Activated B cell treated with CpG ODN at 0.5 μM for 24 hours (primary cell): ENCODE data around the gene PARVB. TPM values are rescaled to one million over a fixed set of nuclear protein-coding genes. Genes with fewer than 3 reads are reported as not detected.
A peak's percentile ranks its signal among the peaks of the same experiment; 100 is the strongest.

Experiments used
- ATAC-seq: fragments of 200-7000 bp; cut with Tn5 transposase; one replicate; pipeline ENCODE4 v1.10.0; 2021; ENCODE audit warnings: low read depth, mild to moderate bottlenecking, moderate library complexity
- CTCF ChIA-PET: fragments of 350-600 bp; sonication (Branson Sonifier 250); formaldehyde crosslinking; loops from one replicate; lab custom pipeline; 2021; ENCODE audit warnings: antibody characterized with exemption; lab: Charles Lee
- POLR2A ChIA-PET: fragments of 350-600 bp; sonication (Branson Sonifier 250); formaldehyde crosslinking; loops from one replicate; lab custom pipeline; 2021; ENCODE audit warnings: antibody characterized with exemption; lab: Charles Lee
- DNase-seq: peaks from one replicate; pipeline ENCODE4 v3.0.0; 2022
- H3K27ac Mint-ChIP-seq: one replicate; pipeline ENCODE4 v1.8.0; 2020; ENCODE audit warnings: mixed read lengths
- H3K27me3 Mint-ChIP-seq: one replicate; pipeline ENCODE4 v1.8.0; 2021; ENCODE audit warnings: mixed read lengths
- H3K36me3 Mint-ChIP-seq: one replicate; pipeline ENCODE4 v1.8.0; 2021; ENCODE audit warnings: low read depth, mixed read lengths
- H3K4me1 Mint-ChIP-seq: one replicate; pipeline ENCODE4 v1.8.0; 2021; ENCODE audit warnings: mixed read lengths
- H3K4me3 Mint-ChIP-seq: one replicate; pipeline ENCODE4 v1.8.0; 2020; ENCODE audit warnings: mild to moderate bottlenecking, mixed read lengths
- H3K9me3 Mint-ChIP-seq: one replicate; pipeline ENCODE4 v1.8.0; 2020; ENCODE audit warnings: mixed read lengths
- CTCF ChIP-seq: fragments of 200-600 bp; IDR thresholded peaks from one replicate; pipeline ENCODE4 v1.8.0; 2022; ENCODE audit warnings: antibody characterized with exemption, mild to moderate bottlenecking
- intact Hi-C: fragments of 100-400 bp; cut with micrococcal nuclease; formaldehyde crosslinking; loops from one replicate; pipeline ENCODE4 v1.15.1; 2024
- total RNA-seq: library from RNA; stranded (reverse); gene quantifications from 2 replicates; pipeline ENCODE4 v1.2.3, GENCODE V29; 2022

PARVB gene
- total RNA-seq, 1 donor from 2014 or later = 53.5 TPM

GRCh38 chr22:44025171-44026065 is 1.3 kb downstream of the PARVB start:
- intact Hi-C loops = loop anchor here (1.0 to 2.0 kb wide), 5 partner anchors 29 to 213 kb away; partner anchors contain the start of genes EFCAB6, PARVG and SAMM50
- Mint-ChIP-seq H3K9me3 (no peaks in the 10 kb centered on the region), H3K27me3 (no peaks in the 10 kb centered on the region), H3K4me3 (peak overlapping the region; percentile 83), H3K4me1 (peaks cover 76% of the 10 kb centered on the region), H3K36me3 (peaks cover 15% of the 10 kb centered on the region), H3K27ac (peak overlapping the region; percentile 100)
- ChIA-PET CTCF (interaction anchor here (2.5 to 2.8 kb wide), 2 partner anchors 29 to 32 kb away, joined by 5 to 19 read pairs; no protein-coding TSS in a partner anchor), POLR2A (interaction anchor here (0.7 to 7.0 kb wide), 14 partner anchors 10 to 156 kb away, joined by 3 to 61 read pairs (median 6); partner anchors contain the start of genes PARVG and SAMM50)
- TF ChIP-seq CTCF = no peak
- DNase-seq = peak; percentile 76
- peak; percentile 57 for ATAC-seq

- DNase-seq = no peak
- Mint-ChIP-seq H3K4me3 (peak overlapping the region; percentile 83), H3K27ac (peak overlapping the region; percentile 100), H3K36me3 (peaks cover 13% of the 10 kb centered on the region), H3K9me3 (no peaks in the 10 kb centered on the region), H3K4me1 (peaks cover 80% of the 10 kb centered on the region), H3K27me3 (no peaks in the 10 kb centered on the region)
- CTCF ChIA-PET = interaction anchor here (0.7 to 2.8 kb wide), 6 partner anchors 17 to 60 kb away, joined by 4 to 19 read pairs (median 8); no protein-coding TSS in a partner anchor
- no peak for ATAC-seq
- POLR2A ChIA-PET = interaction anchor here (1.0 to 7.0 kb wide), 12 partner anchors 10 to 155 kb away, joined by 3 to 61 read pairs (median 9); partner anchors contain the start of gene PARVG
- intact Hi-C loops = no loop called here
- TF ChIP-seq CTCF = no peak
These were observed 2.0 kb downstream of the PARVB start for GRCh38 chr22:44026066-44026629.

- peak; percentile 55 for ATAC-seq
- DNase-seq = peak; percentile 79
- H3K9me3 Mint-ChIP-seq = no peaks in the 10 kb centered on the region
- no peaks in the 10 kb centered on the region for H3K27me3 Mint-ChIP-seq
- TF ChIP-seq CTCF = no peak
- ChIA-PET POLR2A (interaction anchor here (0.5 to 7.0 kb wide), 13 partner anchors 10 to 214 kb away, joined by 3 to 61 read pairs (median 7); partner anchors contain the start of genes EFCAB6, PARVG and SAMM50), CTCF (interaction anchor here (0.6 to 2.1 kb wide), 6 partner anchors 16 to 59 kb away, joined by 3 to 13 read pairs (median 6); no protein-coding TSS in a partner anchor)
- H3K36me3 Mint-ChIP-seq = peaks cover 18% of the 10 kb centered on the region
- H3K4me3 Mint-ChIP-seq = peak overlapping the region; percentile 83
- H3K27ac Mint-ChIP-seq = peak overlapping the region; percentile 100
- H3K4me1 Mint-ChIP-seq = peaks cover 82% of the 10 kb centered on the region
- intact Hi-C loops = loop anchor here (1.0 kb wide), 3 partner anchors 15 to 54 kb away; no protein-coding TSS in a partner anchor
These were observed 2.8 kb downstream of the PARVB start for GRCh38 chr22:44026630-44027511.

GRCh38 chr22:44028091-44028490 is 4.0 kb downstream of the PARVB start:
- TF ChIP-seq CTCF = no peak
- ATAC-seq = no peak
- CTCF ChIA-PET = interaction anchor here (0.9 to 2.1 kb wide), 2 partner anchors 19 to 53 kb away, joined by 3 to 9 read pairs; no protein-coding TSS in a partner anchor
- Mint-ChIP-seq H3K4me1 (peaks cover 75% of the 10 kb centered on the region), H3K27me3 (no peaks in the 10 kb centered on the region), H3K36me3 (peaks cover 18% of the 10 kb centered on the region), H3K4me3 (no peak overlapping the region), H3K9me3 (no peaks in the 10 kb centered on the region), H3K27ac (peak overlapping the region; percentile 61)
- POLR2A ChIA-PET = interaction anchor here (3.2 to 7.0 kb wide), 3 partner anchors 15 to 41 kb away, joined by 21 to 61 read pairs (median 52); no protein-coding TSS in a partner anchor
- no peak for DNase-seq
- intact Hi-C loops = no loop called here
